SK-N-SH (cell line): ENCODE data around the gene GPR55. TPM values are rescaled to one million over a fixed set of nuclear protein-coding genes. Genes with fewer than 3 reads are reported as not detected.

Experiments
- CTCF ChIA-PET: fragments of 300-600, 350-600 bp; formaldehyde crosslinking; extraction: SDS; loops from one replicate; lab custom pipeline; 2021; lab: Yijun Ruan, JAX
- POLR2A ChIA-PET: fragments of 350-600 bp; sonication (Branson Sonifier 250); formaldehyde crosslinking; extraction: SDS; loops from one replicate; lab custom pipeline; 2020; ENCODE audit warnings: antibody characterized with exemption, inconsistent platforms; lab: Yijun Ruan, JAX
- DNase-seq: peaks from one replicate; pipeline ENCODE4 v3.0.0; 2012
- H2AFZ ChIP-seq: fragments of 200-600 bp; sonication (generic); 2 replicates; pipeline ENCODE4 v1.8.1; 2016; ENCODE audit warnings: antibody characterized with exemption, mild to moderate bottlenecking, low read depth
- H3F3A ChIP-seq: fragments of 200-600 bp; sonication (generic); replicated peaks from 2 replicates; pipeline ENCODE3; 2016; ENCODE audit warnings: antibody characterized with exemption, mild to moderate bottlenecking; ENCODE audit not compliant: insufficient read depth
- H3K27ac ChIP-seq, 2 experiments: fragments of 200-500 bp in 1 of 2; fragments of 200-600 bp in 1 of 2; sonication (Bioruptor generic) in 1 of 2; sonication (generic), shearing (Covaris generic) in 1 of 2; 2 replicates each; pipeline versions ENCODE4 v1.5.1 to v1.6.1; 2014 to 2016; ENCODE audit warnings: low read depth in 2 of 2, inconsistent platforms in 1 of 2, low read length in 1 of 2, mild to moderate bottlenecking in 1 of 2, mixed read lengths in 1 of 2
- H3K27me3 ChIP-seq: fragments of 200-600 bp; sonication (generic), shearing (Covaris generic); 2 replicates; pipeline ENCODE4 v1.6.1; 2016; ENCODE audit warnings: mixed run types; ENCODE audit not compliant: insufficient read depth
- H3K36me3 ChIP-seq, 2 experiments: fragments of 200-500 bp in 1 of 2; fragments of 200-600 bp in 1 of 2; sonication (Bioruptor generic) in 1 of 2; sonication (generic) in 1 of 2; replicated peaks in 1 of 2; 2 replicates each; pipeline versions ENCODE3 to v1.5.1; 2014 to 2016; ENCODE audit warnings: low read length in 1 of 2, mild to moderate bottlenecking in 1 of 2; ENCODE audit not compliant: insufficient read depth in 2 of 2, control insufficient read depth in 1 of 2
- H3K4me1 ChIP-seq, 2 experiments: fragments of 200-500 bp in 1 of 2; fragments of 200-600 bp in 1 of 2; sonication (Bioruptor generic) in 1 of 2; sonication (generic), shearing (Covaris generic) in 1 of 2; 2 replicates each; pipeline versions ENCODE4 v1.5.1 to v1.6.1; 2014 to 2016; ENCODE audit warnings: low read depth in 1 of 2, low read length in 1 of 2, mixed run types in 1 of 2; ENCODE audit not compliant: insufficient read depth in 2 of 2, control insufficient read depth in 1 of 2
- H3K4me2 ChIP-seq: fragments of 200-600 bp; sonication (generic), shearing (Covaris generic); 2 replicates; pipeline ENCODE4 v1.6.1; 2017; ENCODE audit warnings: mixed run types
- H3K4me3 ChIP-seq, 2 experiments: fragments of 200-500 bp in 1 of 2; fragments of 200-600 bp in 1 of 2; sonication (Bioruptor generic) in 1 of 2; sonication (generic), shearing (Covaris generic) in 1 of 2; 2 replicates each; pipeline versions ENCODE4 v1.5.1 to v1.8.1; 2014 to 2016; ENCODE audit warnings: low read depth in 2 of 2, inconsistent platforms in 1 of 2, low read length in 1 of 2, mild to moderate bottlenecking in 1 of 2, mixed read lengths in 1 of 2, moderate library complexity in 1 of 2
- H3K79me2 ChIP-seq: fragments of 200-600 bp; sonication (generic); 2 replicates; pipeline ENCODE4 v1.8.1; 2017; ENCODE audit warnings: mild to moderate bottlenecking; ENCODE audit not compliant: insufficient read depth
- H3K9ac ChIP-seq: fragments of 200-600 bp; sonication (generic); 2 replicates; pipeline ENCODE4 v1.6.1; 2017; ENCODE audit warnings: mixed run types
- H3K9me2 ChIP-seq: fragments of 200-600 bp; sonication (generic); 2 replicates; pipeline ENCODE4 v1.6.1; 2017; ENCODE audit warnings: mixed run types
- H3K9me3 ChIP-seq: fragments of 200-600 bp; sonication (generic); 2 replicates; pipeline ENCODE4 v1.6.1; 2017; ENCODE audit warnings: mixed run types, mild to moderate bottlenecking, moderate library complexity
- H4K20me1 ChIP-seq: fragments of 200-600 bp; sonication (generic); 2 replicates; pipeline ENCODE4 v1.6.1; 2017; ENCODE audit warnings: mild to moderate bottlenecking, mixed run types; ENCODE audit not compliant: insufficient read depth
- GABPA ChIP-seq: IDR thresholded peaks from 2 replicates; pipeline ENCODE4 v1.4.0; 2012; ENCODE audit warnings: low read depth, mild to moderate bottlenecking
- JUND ChIP-seq: IDR thresholded peaks from 2 replicates; pipeline ENCODE4 v1.4.0; 2012
- MEF2A ChIP-seq: IDR thresholded peaks from 2 replicates; pipeline ENCODE4 v1.4.0; 2012; ENCODE audit warnings: low read depth, borderline replicate concordance
- MXI1 ChIP-seq: IDR thresholded peaks from 2 replicates; pipeline ENCODE4 v1.6.1; 2012; ENCODE audit warnings: mild to moderate bottlenecking, low read depth, low read length, improper control_type of control experiment
- REST ChIP-seq: IDR thresholded peaks from 2 replicates; pipeline ENCODE4 v1.6.1; 2012; ENCODE audit warnings: mild to moderate bottlenecking, low read depth, low read length, moderate library complexity
- SMC3 ChIP-seq: IDR thresholded peaks from 2 replicates; pipeline ENCODE4 v1.6.1; 2012; ENCODE audit warnings: low read depth, low read length, improper control_type of control experiment
- YY1 ChIP-seq: IDR thresholded peaks from 2 replicates; pipeline ENCODE4 v1.4.0; 2012; ENCODE audit warnings: low read depth, mild to moderate bottlenecking
- ZBTB33 ChIP-seq: IDR thresholded peaks from 2 replicates; pipeline ENCODE4 v1.4.0; 2012; ENCODE audit warnings: low read depth, borderline replicate concordance
- WGBS: methylation state at CpG from one replicate; pipeline ENCODE4 v1.1.6; 2017; ENCODE audit warnings: low lambda C conversion rate; 5-methylcytosine and 5-hydroxymethylcytosine counted together
- polyA plus RNA-seq, 3 experiments: library from polyadenylated mRNA; depleted of rRNA; stranded (reverse); fragments of >200 nt; gene quantifications; 2 replicates each; pipeline ENCODE4 v1.2.3, GENCODE V29; 2012

GPR55 gene
- polyA plus RNA-seq, 1 of the 3 experiments (the other 2 are of a cell fraction): not detected

GRCh38 chr2:230899287-230899686 is 25.8 kb downstream of the GPR55 start (continued):
- TF ChIP-seq REST (no peak), YY1 (no peak), GABPA (no peak), SMC3 (no peak), MEF2A (no peak)

GRCh38 chr2:230898713-230899091 is 26.3 kb downstream of the GPR55 start:
- H3K4me1 ChIP-seq: no peaks in the 10 kb centered on the region; a peak in 1 of 4 replicates
- H4K20me1 ChIP-seq: no peaks in the 10 kb centered on the region
- H3K36me3 ChIP-seq: no peaks in the 10 kb centered on the region

More at GRCh38 chr2:230898713-230899091, 26.3 kb downstream of the GPR55 start:
- Histone ChIP-seq H3K4me3 (no peak overlapping the region), H3K9me3 (no peaks in the 10 kb centered on the region), H3K27ac (no peak overlapping the region), H3K79me2 (no peaks in the 10 kb centered on the region), H3K27me3 (peaks cover 25% of the 10 kb centered on the region; the same call in 1 of the 2 replicates), H3K9ac (no peak overlapping the region), H2AFZ (no peak overlapping the region), H3F3A (no peaks in the 10 kb centered on the region), H3K9me2 (no peaks in the 10 kb centered on the region), H3K4me2 (no peak overlapping the region)
- ChIA-PET CTCF (interaction anchor here (1.0 to 2.1 kb wide), 4 partner anchors 8 to 154 kb away, joined by 3 to 5 read pairs (median 4); no protein-coding TSS in a partner anchor), POLR2A (no interaction called here)
- no peak for DNase-seq
- WGBS: 23% methylated on average over 2 of the region's 8 CpGs
- TF ChIP-seq MXI1 (no peak), JUND (no peak), ZBTB33 (no peak)
